H1 (cell line): ENCODE results near the gene OR10AD1. TPM values are rescaled to one million over a fixed set of nuclear protein-coding genes. Genes with fewer than 3 reads are reported as not detected.

Source experiments
- CTCF ChIA-PET: fragments of 300-600 bp; sonication (Branson Sonifier 250); formaldehyde crosslinking; loops from one replicate; lab custom pipeline; 2021; ENCODE audit not compliant: partially characterized antibody; lab: Charles Lee
- POLR2A ChIA-PET: fragments of 300-600 bp; sonication (Branson Sonifier 250); formaldehyde crosslinking; loops from one replicate; lab custom pipeline; 2021; ENCODE audit warnings: inconsistent platforms; ENCODE audit not compliant: partially characterized antibody; lab: Charles Lee
- DNase-seq, 2 experiments: peaks; one replicate each; pipeline versions ENCODE4 v3.0.0 to v3.0.0-alpha.2; 2010 to 2022; ENCODE audit warnings: low spot score in 2 of 2, low read depth in 1 of 2, mixed read lengths in 1 of 2
- FAIRE-seq: peaks from 2 replicates; lab custom pipeline; 2011; peaks lifted over from hg19 to GRCh38; lab: Jason Lieb, UNC
- H2AFZ ChIP-seq: 2 replicates; pipeline ENCODE4 v1.8.1; 2012; ENCODE audit warnings: low read length, inconsistent platforms
- H2AK5ac ChIP-seq: 2 replicates; pipeline ENCODE4 v1.6.1; 2013; ENCODE audit warnings: low read depth, low read length
- H2BK120ac ChIP-seq: replicated peaks from 2 replicates; pipeline ENCODE3; 2013; ENCODE audit warnings: low read depth, low read length, inconsistent platforms
- H2BK12ac ChIP-seq: 2 replicates; pipeline ENCODE4 v1.6.1; 2013; ENCODE audit warnings: low read depth, low read length
- H2BK15ac ChIP-seq: 2 replicates; pipeline ENCODE4 v1.6.1; 2013; ENCODE audit warnings: low read length
- H2BK20ac ChIP-seq: 2 replicates; pipeline ENCODE4 v1.6.1; 2013; ENCODE audit warnings: low read length
- H2BK5ac ChIP-seq: 2 replicates; pipeline ENCODE4 v1.6.1; 2013; ENCODE audit warnings: low read depth, low read length
- H3K14ac ChIP-seq: 2 replicates; pipeline ENCODE4 v1.6.1; 2013; ENCODE audit warnings: inconsistent platforms; ENCODE audit not compliant: insufficient read length
- H3K18ac ChIP-seq: 2 replicates; pipeline ENCODE4 v1.6.1; 2013; ENCODE audit warnings: low read length; ENCODE audit errors: extremely low read depth
- H3K23ac ChIP-seq: 2 replicates; pipeline ENCODE4 v1.6.1; 2013; ENCODE audit warnings: inconsistent platforms; ENCODE audit not compliant: insufficient read length
- H3K23me2 ChIP-seq: 2 replicates; pipeline ENCODE4 v1.6.1; 2013; ENCODE audit warnings: low read depth, low read length
- H3K27ac ChIP-seq: 2 replicates; pipeline ENCODE4 v1.6.1; 2011; ENCODE audit warnings: low read depth, low read length, inconsistent platforms
- H3K27me3 ChIP-seq, 4 experiments: replicated peaks in 1 of 4; 1 replicate in 1 of 4; 2 replicates in 3 of 4; pipeline versions ENCODE4 v1.6.1 to v1.8.1; 2011 to 2013; ENCODE audit warnings: low read length in 3 of 4, mild to moderate bottlenecking in 3 of 4, inconsistent platforms in 2 of 4, mixed read lengths in 2 of 4, moderate library complexity in 1 of 4; ENCODE audit not compliant: control insufficient read depth in 3 of 4, insufficient read depth in 3 of 4; ENCODE audit errors: extremely low read depth in 1 of 4
- H3K36me3 ChIP-seq, 4 experiments: 2 replicates each; pipeline versions ENCODE4 v1.6.1 to v1.8.1; 2011 to 2013; ENCODE audit warnings: mild to moderate bottlenecking in 4 of 4, low read length in 3 of 4, moderate library complexity in 2 of 4, control low read depth in 1 of 4, inconsistent platforms in 1 of 4; ENCODE audit not compliant: insufficient read depth in 4 of 4, control insufficient read depth in 2 of 4
- H3K4ac ChIP-seq: replicated peaks from 2 replicates; pipeline ENCODE3; 2013; ENCODE audit warnings: low read length, low read depth, mixed read lengths, inconsistent platforms; ENCODE audit not compliant: insufficient read length
- H3K4me1 ChIP-seq, 4 experiments: replicated peaks in 1 of 4; 1 replicate in 1 of 4; 2 replicates in 3 of 4; pipeline versions ENCODE4 v1.6.1 to v1.8.1; 2011 to 2013; ENCODE audit warnings: low read length in 3 of 4, inconsistent platforms in 2 of 4, mixed read lengths in 1 of 4; ENCODE audit not compliant: insufficient read depth in 4 of 4, control insufficient read depth in 3 of 4
- H3K4me2 ChIP-seq, 2 experiments: 2 replicates each; pipeline versions ENCODE4 v1.6.1 to v1.8.1; 2011 to 2013; ENCODE audit warnings: low read depth in 2 of 2, low read length in 2 of 2, control low read depth in 1 of 2, inconsistent platforms in 1 of 2, mild to moderate bottlenecking in 1 of 2; ENCODE audit not compliant: insufficient read depth in 1 of 2
- H3K4me3 ChIP-seq, 4 experiments: fragments of 200-600, 300-600 bp in 1 of 4; sonication (generic), shearing (Covaris generic), sonication (Bioruptor Twin) in 1 of 4; 2 replicates each; pipeline versions ENCODE4 v1.5.1 to v1.8.1; 2011 to 2016; ENCODE audit warnings: low read length in 4 of 4, low read depth in 3 of 4, control low read depth in 2 of 4, inconsistent platforms in 2 of 4, mild to moderate bottlenecking in 2 of 4, mixed read lengths in 1 of 4, moderate library complexity in 1 of 4; ENCODE audit not compliant: insufficient read depth in 2 of 4; ENCODE audit errors: extremely low read depth in 1 of 4
- H3K56ac ChIP-seq: replicated peaks from 2 replicates; pipeline ENCODE3; 2013; ENCODE audit warnings: low read depth, mild to moderate bottlenecking, mixed read lengths, low read length, inconsistent platforms; ENCODE audit not compliant: insufficient read length
- H3K79me1 ChIP-seq: 2 replicates; pipeline ENCODE4 v1.6.1; 2013; ENCODE audit warnings: low read depth, low read length, control low read depth
- H3K79me2 ChIP-seq, 2 experiments: 2 replicates each; pipeline versions ENCODE4 v1.6.1 to v1.8.1; 2012 to 2013; ENCODE audit warnings: low read length in 2 of 2, mild to moderate bottlenecking in 2 of 2, inconsistent platforms in 1 of 2; ENCODE audit not compliant: insufficient read depth in 2 of 2, control insufficient read depth in 1 of 2
- H3K9ac ChIP-seq, 4 experiments: replicated peaks in 1 of 4; 1 replicate in 1 of 4; 2 replicates in 3 of 4; pipeline versions ENCODE4 v1.6.1 to v1.8.1; 2011 to 2013; ENCODE audit warnings: low read depth in 3 of 4, low read length in 3 of 4, control low read depth in 2 of 4, mild to moderate bottlenecking in 2 of 4, moderate library complexity in 2 of 4, inconsistent platforms in 1 of 4; ENCODE audit errors: extremely low read depth in 1 of 4
- H3K9me3 ChIP-seq, 2 experiments: 2 replicates each; pipeline versions ENCODE4 v1.6.1 to v1.8.1; 2012 to 2013; ENCODE audit warnings: mild to moderate bottlenecking in 2 of 2, moderate library complexity in 2 of 2, control low read depth in 1 of 2, inconsistent platforms in 1 of 2, low read depth in 1 of 2, low read length in 1 of 2, mixed read lengths in 1 of 2; ENCODE audit not compliant: insufficient read depth in 2 of 2
- H4K20me1 ChIP-seq, 2 experiments: replicated peaks in 1 of 2; 2 replicates each; pipeline versions ENCODE3 to v1.8.1; 2011 to 2013; ENCODE audit warnings: inconsistent platforms in 2 of 2, low read length in 2 of 2, mild to moderate bottlenecking in 1 of 2; ENCODE audit not compliant: insufficient read depth in 2 of 2, control insufficient read depth in 1 of 2
- H4K5ac ChIP-seq: 2 replicates; pipeline ENCODE4 v1.6.1; 2013; ENCODE audit warnings: low read length, low read depth, mixed read lengths, inconsistent platforms; ENCODE audit not compliant: insufficient read length
- H4K8ac ChIP-seq: 2 replicates; pipeline ENCODE4 v1.8.0; 2013; ENCODE audit warnings: mild to moderate bottlenecking, moderate library complexity, low read length, inconsistent platforms; ENCODE audit not compliant: insufficient read depth; ENCODE audit errors: extremely low read depth
- H4K91ac ChIP-seq: replicated peaks from 2 replicates; pipeline ENCODE3; 2013; ENCODE audit warnings: low read length, mixed read lengths, inconsistent platforms; ENCODE audit not compliant: insufficient read length
- ASH2L ChIP-seq: fragments of 200-600, 300-600 bp; sonication (generic); IDR thresholded peaks from one replicate; pipeline ENCODE4 v1.7.1; 2017; ENCODE audit warnings: low read length
- CREB1 ChIP-seq: IDR thresholded peaks from 2 replicates; pipeline ENCODE4 v1.6.1; 2012; ENCODE audit warnings: inconsistent platforms
- CTBP2 ChIP-seq: IDR thresholded peaks from 2 replicates; pipeline ENCODE4 v1.7.0; 2011; ENCODE audit warnings: borderline replicate concordance, mild to moderate bottlenecking, moderate library complexity, mixed read lengths, low read length; ENCODE audit not compliant: insufficient read depth, insufficient read length
- EZH2 ChIP-seq: fragments of 200-600 bp; sonication (generic); IDR thresholded peaks from 2 replicates; pipeline ENCODE4 v1.7.1; 2012; ENCODE audit warnings: low read depth, mild to moderate bottlenecking, moderate library complexity, low read length, inconsistent platforms; ENCODE audit not compliant: severe bottlenecking
- HDAC6 ChIP-seq: IDR thresholded peaks from one replicate; pipeline ENCODE4 v1.7.1; 2012; ENCODE audit warnings: low read depth, mild to moderate bottlenecking, inconsistent platforms, low read length, moderate library complexity
- KDM4A ChIP-seq: IDR thresholded peaks from one replicate; pipeline ENCODE4 v1.7.1; 2012; ENCODE audit warnings: low read depth, mild to moderate bottlenecking, moderate library complexity, low read length, inconsistent platforms; ENCODE audit not compliant: severe bottlenecking
- NANOG ChIP-seq: IDR thresholded peaks from 2 replicates; pipeline ENCODE4 v1.6.1; 2011; ENCODE audit warnings: low read length, low read depth, mild to moderate bottlenecking, inconsistent platforms; ENCODE audit not compliant: insufficient read depth, poor library complexity, severe bottlenecking
- POU5F1 ChIP-seq: IDR thresholded peaks from 2 replicates; pipeline ENCODE4 v1.6.1; 2011; ENCODE audit warnings: low read depth, mild to moderate bottlenecking, low read length, moderate library complexity
- SAP30 ChIP-seq: fragments of 300-600 bp; sonication (generic); IDR thresholded peaks from 2 replicates; pipeline ENCODE4 v1.7.1; 2012; ENCODE audit warnings: low read length, moderate library complexity, mild to moderate bottlenecking, inconsistent platforms; ENCODE audit not compliant: insufficient read depth, insufficient replicate concordance
- SIRT6 ChIP-seq: IDR thresholded peaks from one replicate; pipeline ENCODE4 v1.7.1; 2012; ENCODE audit warnings: low read length, inconsistent platforms
- SIX5 ChIP-seq: IDR thresholded peaks from 2 replicates; pipeline ENCODE4 v1.6.1; 2011; ENCODE audit warnings: mild to moderate bottlenecking, low read depth, low read length
- ZNF274 ChIP-seq: IDR thresholded peaks from 2 replicates; pipeline ENCODE4 v1.7.0; 2012; ENCODE audit warnings: low read length, borderline replicate concordance; ENCODE audit errors: extremely low read depth
- WGBS, 2 experiments: shearing (Covaris generic) in 1 of 2; methylation state at CpG; one replicate each; pipeline versions ENCODE4 v1.1.6 to v1.1.7; 2013 to 2015; ENCODE audit warnings: low lambda C conversion rate in 2 of 2, mixed read lengths in 2 of 2, inconsistent platforms in 1 of 2, low coverage in 1 of 2, missing lambda C conversion rate in 1 of 2; ENCODE audit not compliant: insufficient replicate concordance in 2 of 2, insufficient coverage in 1 of 2, insufficient read length in 1 of 2; ENCODE audit errors: extremely low coverage in 1 of 2, missing lambda C conversion rate in 1 of 2; 5-methylcytosine and 5-hydroxymethylcytosine counted together
- polyA plus RNA-seq, 7 experiments: library from polyadenylated mRNA; depleted of rRNA in 3 of 7; stranded (reverse) in 5 of 7; unstranded in 2 of 7; fragments of >200 nt in 5 of 7; fragments of 200-250 nt in 2 of 7; gene quantifications; 1 replicate in 5 of 7; 2 replicates in 1 of 7; 4 replicates in 1 of 7; pipeline versions ENCODE4 v1.2.1 to v1.2.3, GENCODE V29; 2011 to 2013; ENCODE audit warnings: missing spikeins in 2 of 7, mixed read lengths in 2 of 7
- total RNA-seq: library from RNA; stranded (reverse); fragmentation: NEBNext Ultra II Directional; extraction: Animal tissue kit (Norgen Biotek cat#: 25700); gene quantifications from 2 replicates; pipeline ENCODE4 v1.2.1, GENCODE V29; 2021

OR10AD1 gene
- total and polyA plus RNA-seq, 2 of the 8 experiments (the other 6 are each of a cell fraction or from before 2014, with no cell fraction given) = not detected

DNA sequence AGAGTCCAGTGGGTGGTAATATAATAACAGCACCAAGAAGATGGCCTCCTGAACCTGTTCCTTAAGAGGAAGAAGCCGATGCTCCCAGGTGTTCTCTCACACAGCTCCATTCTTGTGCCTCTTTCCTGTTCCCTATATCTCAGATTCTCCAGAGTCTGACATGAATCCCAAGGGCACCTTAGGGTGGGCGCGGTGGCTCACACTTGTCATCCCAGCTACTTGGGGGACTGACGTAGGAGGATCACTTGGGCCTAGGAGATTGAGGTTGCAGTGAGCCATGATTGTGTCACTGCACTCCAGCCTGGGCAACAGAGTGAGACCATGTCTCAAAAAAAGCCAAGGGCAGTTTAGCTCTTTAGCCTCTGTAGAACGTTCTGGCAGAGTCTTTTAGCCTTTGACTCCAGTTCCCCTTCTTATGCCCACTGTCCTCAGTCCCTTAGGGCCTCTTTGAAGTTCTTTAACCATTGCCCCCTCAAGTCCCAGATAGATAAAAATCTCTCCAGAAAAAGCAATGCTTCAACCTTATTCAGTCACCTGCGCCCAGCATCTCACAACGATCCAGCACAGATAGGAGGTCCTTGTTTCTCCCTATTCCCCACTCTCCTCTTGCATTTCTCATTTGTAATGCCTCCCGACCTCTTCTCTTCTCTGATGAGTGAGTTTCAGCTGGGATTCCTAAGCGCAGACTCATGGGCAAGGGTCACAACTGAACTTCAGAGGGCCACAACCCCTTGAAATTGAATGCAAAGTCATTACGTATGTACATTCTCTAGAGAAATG, 15.0 kb downstream of the OR10AD1 start:
- H3K36me3 ChIP-seq = no peaks in the 10 kb centered on the region
- H3K4me2 ChIP-seq = no peak overlapping the region
- no peak overlapping the region for H3K9ac ChIP-seq
- no peak overlapping the region for H3K4ac ChIP-seq
- H3K23me2 ChIP-seq = peaks cover 11% of the 10 kb centered on the region; the same call in 1 of the 2 replicates
- no peak overlapping the region for H4K5ac ChIP-seq
- no peak overlapping the region; the same call in 1 of the 2 replicates for H2BK15ac ChIP-seq
- WGBS, 2 experiments = 81% methylated on average over 10 of the region's 10 CpGs; no CpG with 5 or more reads in 1 of the 2 experiments
- H3K4me3 ChIP-seq = no peak overlapping the region
- CTCF ChIA-PET = interaction anchor here (0.6 to 6.5 kb wide), 14 partner anchors 8 to 372 kb away, joined by 3 to 63 read pairs (median 4); no protein-coding TSS in a partner anchor
- no peak for DNase-seq
- no peak for FAIRE-seq
- no peak overlapping the region for H2BK120ac ChIP-seq
- H4K20me1 ChIP-seq = no peaks in the 10 kb centered on the region
- H3K14ac ChIP-seq = no peak overlapping the region
- H3K56ac ChIP-seq = no peak overlapping the region
- no peak overlapping the region for H4K91ac ChIP-seq
- no peak overlapping the region for H2BK5ac ChIP-seq
- no peak overlapping the region for H2AK5ac ChIP-seq
- no peak overlapping the region for H3K27ac ChIP-seq
- no peak overlapping the region for H2AFZ ChIP-seq
- no peak overlapping the region for H3K18ac ChIP-seq
- H3K79me2 ChIP-seq = no peaks in the 10 kb centered on the region
- H4K8ac ChIP-seq = no peak overlapping the region
- no peak overlapping the region for H2BK20ac ChIP-seq
- no peak overlapping the region for H3K23ac ChIP-seq
- POLR2A ChIA-PET = interaction anchor here (2.5 to 2.8 kb wide), 2 partner anchors 10 to 12 kb away, joined by 7 to 10 read pairs; no protein-coding TSS in a partner anchor
- peaks cover 8 to 30% (median 21%) of the 10 kb centered on the region in 4 experiments for H3K27me3 ChIP-seq
- H2BK12ac ChIP-seq = no peak overlapping the region; the same call in 1 of the 2 replicates
- H3K4me1 ChIP-seq = peaks cover 2 to 14% (median 8%) of the 10 kb centered on the region in 4 experiments; a peak in 6 of 7 replicates
- H3K79me1 ChIP-seq = no peaks in the 10 kb centered on the region
- H3K9me3 ChIP-seq = no peaks in the 10 kb centered on the region; a peak in 1 of 4 replicates
- no peak for TF ChIP-seq POU5F1
- TF ChIP-seq SIX5 = no peak
- no peak for TF ChIP-seq KDM4A
- no peak for TF ChIP-seq CREB1
- TF ChIP-seq SAP30 = no peak
- TF ChIP-seq ASH2L = no peak
- TF ChIP-seq NANOG = no peak
- TF ChIP-seq ZNF274 = no peak
- no peak for TF ChIP-seq EZH2
- no peak for TF ChIP-seq CTBP2
- TF ChIP-seq HDAC6 = no peak
- TF ChIP-seq SIRT6 = no peak
